Uterus (tissue), 2 donors: ENCODE results near the gene GLS.

Experiments used
- POLR2A ChIP-seq, 2 donors: fragments of 450-650 bp; IDR thresholded peaks; one replicate each; pipeline ENCODE4 v1.6.1; 2016; ENCODE audit warnings: antibody characterized with exemption in 2 of 2, mild to moderate bottlenecking in 1 of 2, moderate library complexity in 1 of 2
- TF ChIP-seq, protein P1 (sequence below), 4 experiments: fragments of 200-600 bp in 2 of 4; fragments of 450-650 bp in 2 of 4; sonication (generic) in 2 of 4; IDR thresholded peaks; one replicate each; pipeline ENCODE4 v1.5.1; 2016 to 2019; ENCODE audit warnings: antibody characterized with exemption in 4 of 4, mild to moderate bottlenecking in 2 of 4, moderate library complexity in 1 of 4

DNA sequence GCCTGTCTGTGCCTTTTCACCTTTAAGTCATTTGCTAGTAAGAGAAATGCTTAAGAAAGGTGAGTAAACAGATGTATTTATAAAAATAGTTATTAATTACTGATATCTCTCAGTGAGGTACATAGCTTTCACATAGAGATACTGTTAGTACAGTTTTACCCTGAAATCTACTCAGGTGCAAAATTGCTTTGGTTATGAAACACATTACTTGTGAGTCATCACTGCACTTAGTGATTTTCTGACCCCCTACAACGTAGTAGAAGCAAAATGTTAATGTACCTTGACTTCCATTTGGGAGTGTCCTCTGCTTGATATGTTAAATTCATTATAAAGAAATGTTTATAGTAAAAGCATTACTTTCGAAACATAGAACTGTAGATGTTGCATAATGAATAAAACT lies 6.5 kb downstream of the GLS start:
- TF ChIP-seq, protein P1, sequence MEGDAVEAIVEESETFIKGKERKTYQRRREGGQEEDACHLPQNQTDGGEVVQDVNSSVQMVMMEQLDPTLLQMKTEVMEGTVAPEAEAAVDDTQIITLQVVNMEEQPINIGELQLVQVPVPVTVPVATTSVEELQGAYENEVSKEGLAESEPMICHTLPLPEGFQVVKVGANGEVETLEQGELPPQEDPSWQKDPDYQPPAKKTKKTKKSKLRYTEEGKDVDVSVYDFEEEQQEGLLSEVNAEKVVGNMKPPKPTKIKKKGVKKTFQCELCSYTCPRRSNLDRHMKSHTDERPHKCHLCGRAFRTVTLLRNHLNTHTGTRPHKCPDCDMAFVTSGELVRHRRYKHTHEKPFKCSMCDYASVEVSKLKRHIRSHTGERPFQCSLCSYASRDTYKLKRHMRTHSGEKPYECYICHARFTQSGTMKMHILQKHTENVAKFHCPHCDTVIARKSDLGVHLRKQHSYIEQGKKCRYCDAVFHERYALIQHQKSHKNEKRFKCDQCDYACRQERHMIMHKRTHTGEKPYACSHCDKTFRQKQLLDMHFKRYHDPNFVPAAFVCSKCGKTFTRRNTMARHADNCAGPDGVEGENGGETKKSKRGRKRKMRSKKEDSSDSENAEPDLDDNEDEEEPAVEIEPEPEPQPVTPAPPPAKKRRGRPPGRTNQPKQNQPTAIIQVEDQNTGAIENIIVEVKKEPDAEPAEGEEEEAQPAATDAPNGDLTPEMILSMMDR (IDR thresholded peaks at IDR 0.05): no peak
- TF ChIP-seq POLR2A (IDR thresholded peaks at IDR 0.05): no peak
